ENCODE results near the gene DLGAP1. TPM values are rescaled to one million over a fixed set of nuclear protein-coding genes. Genes with fewer than 3 reads are reported as not detected.

Gene DLGAP1
- total RNA-seq, 1 experiment from 2014 or later, result 0.07 TPM

- peaks cover 32% of the 10 kb centered on the region for H3K36me3 Mint-ChIP-seq (ENCODE audit: insufficient read depth, unreplicated experiment)
- H3K4me3 Mint-ChIP-seq (ENCODE audit: unreplicated experiment), result peak overlapping the region; percentile 73
- H3K9me3 ChIP-seq, result peaks cover 20% of the 10 kb centered on the region
- ChIA-PET CTCF (interaction anchor here (0.7 to 3.7 kb wide), 14 partner anchors 11 to 367 kb away, joined by 3 to 72 read pairs (median 4); no protein-coding TSS in a partner anchor), POLR2A (interaction anchor here (1.0 to 4.0 kb wide), 13 partner anchors 11 to 416 kb away, joined by 3 to 82 read pairs (median 14); partner anchors contain the start of gene MYL12A)
- H3K4me3 ChIP-seq (ENCODE audit: low read depth, low read length), result no peak overlapping the region
- no peaks in the 10 kb centered on the region for H3K36me3 ChIP-seq (ENCODE audit: control insufficient read depth, insufficient read depth, low read length)
- no peaks in the 10 kb centered on the region for H3K27me3 Mint-ChIP-seq (ENCODE audit: insufficient read depth, unreplicated experiment)
- peaks cover 37% of the 10 kb centered on the region for H3K4me1 Mint-ChIP-seq (ENCODE audit: low read depth, unreplicated experiment)
- no peak for DNase-seq
- intact Hi-C loops (cut with micrococcal nuclease; ENCODE audit: unreplicated experiment), result loop anchor here (1.0 to 2.0 kb wide), 7 partner anchors 11 to 217 kb away; no protein-coding TSS in a partner anchor
- H3K9me3 Mint-ChIP-seq (ENCODE audit: unreplicated experiment), result peaks cover 10% of the 10 kb centered on the region
- no TSS peak for BruUV-seq (replicated peaks)
- TF ChIP-seq CTCF (IDR thresholded peaks at IDR 0.05; ENCODE audit: insufficient read depth in 1 of 2, low read depth in 1 of 2, low read length in 1 of 2, severe bottlenecking in 1 of 2, unreplicated experiment in 1 of 2), result no peak
- H3K27me3 ChIP-seq (replicated peaks; ENCODE audit: control insufficient read depth, insufficient read depth, low read length), result no peaks in the 10 kb centered on the region
- H3K4me1 ChIP-seq, result peaks cover 26% of the 10 kb centered on the region
- peak overlapping the region; percentile 82 for H3K27ac Mint-ChIP-seq (ENCODE audit: unreplicated experiment)
Measured at GRCh38 chr18:3663870-3664512, 791.1 kb downstream of the DLGAP1 start.

GRCh38 chr18:3661989-3662388 lies 793.1 kb downstream of the DLGAP1 start:
- intact Hi-C loops (cut with micrococcal nuclease; ENCODE audit: unreplicated experiment), result no loop called here
- Mint-ChIP-seq H3K27me3 (ENCODE audit: insufficient read depth, unreplicated experiment) (no peaks in the 10 kb centered on the region), H3K4me1 (ENCODE audit: low read depth, unreplicated experiment) (peaks cover 35% of the 10 kb centered on the region), H3K4me3 (ENCODE audit: unreplicated experiment) (no peak overlapping the region), H3K27ac (ENCODE audit: unreplicated experiment) (no peak overlapping the region), H3K36me3 (ENCODE audit: insufficient read depth, unreplicated experiment) (peaks cover 32% of the 10 kb centered on the region), H3K9me3 (ENCODE audit: unreplicated experiment) (peaks cover 10% of the 10 kb centered on the region)
- H3K36me3 ChIP-seq (ENCODE audit: control insufficient read depth, insufficient read depth, low read length), result no peaks in the 10 kb centered on the region
- TF ChIP-seq CTCF (IDR thresholded peaks at IDR 0.05; ENCODE audit: insufficient read depth in 1 of 2, low read depth in 1 of 2, low read length in 1 of 2, severe bottlenecking in 1 of 2, unreplicated experiment in 1 of 2), result no peak
- peaks cover 20% of the 10 kb centered on the region for H3K9me3 ChIP-seq
- no peaks in the 10 kb centered on the region for H3K27me3 ChIP-seq (replicated peaks; ENCODE audit: control insufficient read depth, insufficient read depth, low read length)
- H3K4me3 ChIP-seq (ENCODE audit: low read depth, low read length), result no peak overlapping the region
- peaks cover 26% of the 10 kb centered on the region for H3K4me1 ChIP-seq
- no peak for DNase-seq
- ChIA-PET POLR2A (no interaction called here), CTCF (no interaction called here)
- BruUV-seq (replicated peaks), result no TSS peak

GRCh38 chr18:3660739-3661515 lies 794.2 kb downstream of the DLGAP1 start:
- no TSS peak for BruUV-seq (replicated peaks)
- DNase-seq, result no peak
- Mint-ChIP-seq H3K4me1 (ENCODE audit: low read depth, unreplicated experiment) (peaks cover 35% of the 10 kb centered on the region), H3K4me3 (ENCODE audit: unreplicated experiment) (no peak overlapping the region), H3K36me3 (ENCODE audit: insufficient read depth, unreplicated experiment) (peaks cover 29% of the 10 kb centered on the region), H3K27me3 (ENCODE audit: insufficient read depth, unreplicated experiment) (no peaks in the 10 kb centered on the region), H3K9me3 (ENCODE audit: unreplicated experiment) (peaks cover 10% of the 10 kb centered on the region), H3K27ac (ENCODE audit: unreplicated experiment) (no peak overlapping the region)
- peaks cover 27% of the 10 kb centered on the region for H3K4me1 ChIP-seq
- H3K9me3 ChIP-seq, result peaks cover 20% of the 10 kb centered on the region
- H3K4me3 ChIP-seq (ENCODE audit: low read depth, low read length), result no peak overlapping the region
- intact Hi-C loops (cut with micrococcal nuclease; ENCODE audit: unreplicated experiment), result no loop called here
- CTCF ChIA-PET, result no interaction called here
- no peaks in the 10 kb centered on the region for H3K27me3 ChIP-seq (replicated peaks; ENCODE audit: control insufficient read depth, insufficient read depth, low read length)
- no peaks in the 10 kb centered on the region for H3K36me3 ChIP-seq (ENCODE audit: control insufficient read depth, insufficient read depth, low read length)
- POLR2A ChIA-PET, result no interaction called here
- no peak for TF ChIP-seq CTCF (IDR thresholded peaks at IDR 0.05; ENCODE audit: insufficient read depth in 1 of 2, low read depth in 1 of 2, low read length in 1 of 2, severe bottlenecking in 1 of 2, unreplicated experiment in 1 of 2)

All from Caco-2 (cell line).